ENCODE measurements around the gene ADD1. TPM values are rescaled to one million over a fixed set of nuclear protein-coding genes. Genes with fewer than 3 reads are reported as not detected.

ADD1 gene
- total RNA-seq, 4 donors from 2014 or later, result 122 to 299 (median 196) TPM

DNA sequence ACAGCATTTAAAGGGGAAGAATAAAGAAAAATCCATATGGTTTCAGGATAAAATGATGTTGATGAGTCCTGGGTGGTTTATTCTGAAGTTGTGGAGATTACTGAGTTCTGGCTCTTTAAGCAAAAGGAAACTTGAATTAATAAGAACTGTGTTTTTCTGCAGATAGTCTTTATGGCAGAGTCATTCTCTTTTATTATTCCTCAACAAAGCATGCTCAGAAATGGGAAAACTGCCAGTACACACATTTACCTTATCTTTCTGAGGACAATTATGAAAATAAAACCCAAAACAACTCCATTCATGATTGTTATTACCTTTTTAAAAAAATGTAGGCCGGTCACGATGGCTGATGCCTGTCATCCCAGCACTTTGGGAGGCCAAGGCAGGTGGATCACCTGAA is 58.5 kb downstream of the ADD1 start:
- H3K36me3 ChIP-seq, result peaks cover 95% of the 10 kb centered on the region
- H3K27me3 ChIP-seq, result no peaks in the 10 kb centered on the region
- 89% methylated on average over 2 of the region's 2 CpGs for WGBS
- no peak overlapping the region for H3K27ac ChIP-seq
- H3K4me3 ChIP-seq, result no peak overlapping the region
- TF ChIP-seq, protein P1, sequence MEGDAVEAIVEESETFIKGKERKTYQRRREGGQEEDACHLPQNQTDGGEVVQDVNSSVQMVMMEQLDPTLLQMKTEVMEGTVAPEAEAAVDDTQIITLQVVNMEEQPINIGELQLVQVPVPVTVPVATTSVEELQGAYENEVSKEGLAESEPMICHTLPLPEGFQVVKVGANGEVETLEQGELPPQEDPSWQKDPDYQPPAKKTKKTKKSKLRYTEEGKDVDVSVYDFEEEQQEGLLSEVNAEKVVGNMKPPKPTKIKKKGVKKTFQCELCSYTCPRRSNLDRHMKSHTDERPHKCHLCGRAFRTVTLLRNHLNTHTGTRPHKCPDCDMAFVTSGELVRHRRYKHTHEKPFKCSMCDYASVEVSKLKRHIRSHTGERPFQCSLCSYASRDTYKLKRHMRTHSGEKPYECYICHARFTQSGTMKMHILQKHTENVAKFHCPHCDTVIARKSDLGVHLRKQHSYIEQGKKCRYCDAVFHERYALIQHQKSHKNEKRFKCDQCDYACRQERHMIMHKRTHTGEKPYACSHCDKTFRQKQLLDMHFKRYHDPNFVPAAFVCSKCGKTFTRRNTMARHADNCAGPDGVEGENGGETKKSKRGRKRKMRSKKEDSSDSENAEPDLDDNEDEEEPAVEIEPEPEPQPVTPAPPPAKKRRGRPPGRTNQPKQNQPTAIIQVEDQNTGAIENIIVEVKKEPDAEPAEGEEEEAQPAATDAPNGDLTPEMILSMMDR (IDR thresholded peaks at IDR 0.05), result no peak
- TF ChIP-seq POLR2A (IDR thresholded peaks at IDR 0.05) (no peak), EP300 (IDR thresholded peaks at IDR 0.05) (no peak), POLR2AphosphoS5 (IDR thresholded peaks at IDR 0.05) (no peak)
- no peaks in the 10 kb centered on the region for H3K9me3 ChIP-seq
- DNase-seq (ENCODE audit: low spot score in 2 of 2), result no peak
- no peaks in the 10 kb centered on the region for H3K4me1 ChIP-seq

DNA sequence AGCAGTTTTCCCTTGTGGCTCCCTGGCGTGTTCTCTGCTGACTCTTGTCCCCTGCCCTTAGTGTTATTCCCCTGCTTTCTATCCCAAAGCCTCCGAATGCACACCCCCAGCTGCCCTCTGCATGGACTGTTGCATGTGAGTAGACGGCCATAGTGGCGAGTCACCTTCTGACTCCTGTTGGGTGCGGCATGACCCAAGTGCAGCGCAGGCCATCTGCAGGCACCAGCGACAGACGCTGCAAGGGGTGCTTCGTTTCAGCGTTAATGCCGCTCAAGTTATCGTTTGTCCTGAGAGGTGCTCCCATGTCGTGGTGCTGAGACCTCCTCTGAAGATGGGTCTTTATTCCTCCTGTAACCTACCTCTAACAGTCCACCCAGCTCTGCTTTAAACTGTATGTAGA is 61.9 kb downstream of the ADD1 start:
- no peaks in the 10 kb centered on the region for H3K4me1 ChIP-seq
- TF ChIP-seq, protein P1 (IDR thresholded peaks at IDR 0.05), result no peak
- TF ChIP-seq POLR2A (IDR thresholded peaks at IDR 0.05) (no peak), POLR2AphosphoS5 (IDR thresholded peaks at IDR 0.05) (no peak), EP300 (IDR thresholded peaks at IDR 0.05) (no peak)
- H3K36me3 ChIP-seq, result peaks cover 96% of the 10 kb centered on the region
- no peak for DNase-seq (ENCODE audit: low spot score in 2 of 2)
- no peak overlapping the region for H3K27ac ChIP-seq
- H3K9me3 ChIP-seq, result no peaks in the 10 kb centered on the region
- WGBS, result 94% methylated on average over 13 of the region's 13 CpGs
- H3K4me3 ChIP-seq, result no peak overlapping the region
- no peaks in the 10 kb centered on the region for H3K27me3 ChIP-seq

DNA sequence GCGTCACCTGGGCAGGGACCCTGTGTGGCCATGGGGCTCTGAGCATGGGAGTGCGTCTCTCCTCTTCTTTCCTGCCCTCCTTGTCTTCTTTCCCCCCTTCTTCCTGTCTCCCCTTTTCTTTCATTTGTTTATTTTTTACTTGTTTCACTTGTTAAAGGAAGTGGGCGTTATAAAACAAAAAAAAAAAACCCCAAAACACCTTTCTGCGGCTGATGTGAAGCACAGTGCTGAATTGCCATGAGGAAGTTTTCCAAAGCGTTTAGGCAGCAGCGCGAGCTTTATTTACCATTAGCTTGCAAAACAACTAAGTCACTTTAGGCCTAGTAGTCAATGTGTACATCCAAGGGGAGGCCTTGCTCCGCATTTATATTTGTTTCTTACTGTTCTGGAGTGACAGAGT is 62.6 kb downstream of the ADD1 start:
- Histone ChIP-seq H3K4me1 (no peaks in the 10 kb centered on the region), H3K27ac (no peak overlapping the region), H3K9me3 (no peaks in the 10 kb centered on the region), H3K27me3 (no peaks in the 10 kb centered on the region), H3K4me3 (no peak overlapping the region), H3K36me3 (peaks cover 97% of the 10 kb centered on the region)
- TF ChIP-seq EP300 (IDR thresholded peaks at IDR 0.05) (no peak), POLR2AphosphoS5 (IDR thresholded peaks at IDR 0.05) (no peak), POLR2A (IDR thresholded peaks at IDR 0.05) (no peak)
- DNase-seq (ENCODE audit: low spot score in 2 of 2), result no peak
- 88% methylated on average over 8 of the region's 8 CpGs for WGBS

DNA sequence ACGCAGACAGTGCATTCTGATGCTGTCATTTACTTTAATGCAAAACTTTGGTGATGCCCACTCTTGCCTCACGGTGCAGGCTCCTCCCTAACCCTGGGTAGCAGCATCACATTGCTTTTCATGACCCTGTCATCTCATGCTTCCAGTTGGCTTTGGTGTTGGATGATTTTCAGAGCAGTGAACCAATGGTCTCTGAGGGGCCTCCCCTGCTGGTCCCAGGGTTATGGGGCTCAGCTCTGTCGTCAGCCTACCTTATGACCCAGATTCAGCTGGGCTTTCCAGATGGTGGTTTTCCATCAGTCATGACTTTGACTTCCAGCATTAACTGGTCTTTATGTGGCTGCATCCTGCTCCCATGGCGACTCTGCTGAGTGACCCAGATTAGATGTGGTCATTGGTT is 63.6 kb downstream of the ADD1 start:
- no peaks in the 10 kb centered on the region for H3K4me1 ChIP-seq
- no peak overlapping the region for H3K27ac ChIP-seq
- H3K36me3 ChIP-seq, result peaks cover 99% of the 10 kb centered on the region
- no peak overlapping the region for H3K4me3 ChIP-seq
- no peaks in the 10 kb centered on the region for H3K9me3 ChIP-seq
- no peaks in the 10 kb centered on the region for H3K27me3 ChIP-seq
- no peak for DNase-seq (ENCODE audit: low spot score in 2 of 2)
- 82% methylated on average over 4 of the region's 4 CpGs for WGBS
- TF ChIP-seq, protein P1 (IDR thresholded peaks at IDR 0.05), result no peak
- TF ChIP-seq POLR2AphosphoS5 (IDR thresholded peaks at IDR 0.05) (no peak), POLR2A (IDR thresholded peaks at IDR 0.05) (no peak), EP300 (IDR thresholded peaks at IDR 0.05) (no peak)

DNA sequence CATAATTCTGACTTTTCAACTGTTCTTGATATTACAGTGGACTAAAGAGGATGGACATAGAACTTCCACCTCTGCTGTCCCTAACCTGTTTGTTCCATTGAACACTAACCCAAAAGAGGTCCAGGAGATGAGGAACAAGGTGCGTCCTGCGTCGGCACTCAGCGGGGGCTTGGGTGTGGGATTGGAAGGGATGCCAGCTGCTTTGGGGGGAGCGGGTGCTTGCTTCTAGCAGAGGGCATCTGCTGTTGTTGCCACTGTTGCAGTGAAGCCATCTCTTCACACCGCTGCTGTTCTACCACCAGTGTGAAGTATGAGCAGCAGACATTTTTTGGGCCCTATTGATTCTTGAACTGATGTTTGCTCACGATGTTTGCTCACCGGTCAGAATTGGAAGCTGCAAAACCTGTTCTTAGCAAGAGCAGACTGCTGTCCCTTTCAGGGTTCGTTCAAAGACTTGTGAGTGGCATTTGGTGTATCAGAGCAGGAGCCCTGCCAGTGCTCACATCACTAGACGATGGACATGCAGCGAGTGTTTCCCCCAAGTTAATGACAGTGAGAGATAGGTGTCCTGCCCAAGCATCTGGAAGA is 64.2 kb downstream of the ADD1 start:
- no peak for DNase-seq (ENCODE audit: low spot score in 2 of 2)
- TF ChIP-seq POLR2AphosphoS5 (IDR thresholded peaks at IDR 0.05), result no peak
- TF ChIP-seq, protein P1 (IDR thresholded peaks at IDR 0.05), result no peak
- no peak for TF ChIP-seq POLR2A (IDR thresholded peaks at IDR 0.05)
- no peak for TF ChIP-seq EP300 (IDR thresholded peaks at IDR 0.05)
- Histone ChIP-seq H3K36me3 (peaks cover 99% of the 10 kb centered on the region), H3K27me3 (no peaks in the 10 kb centered on the region), H3K4me1 (no peaks in the 10 kb centered on the region), H3K27ac (no peak overlapping the region), H3K9me3 (no peaks in the 10 kb centered on the region), H3K4me3 (no peak overlapping the region)
- WGBS, result 90% methylated on average over 6 of the region's 11 CpGs

DNA sequence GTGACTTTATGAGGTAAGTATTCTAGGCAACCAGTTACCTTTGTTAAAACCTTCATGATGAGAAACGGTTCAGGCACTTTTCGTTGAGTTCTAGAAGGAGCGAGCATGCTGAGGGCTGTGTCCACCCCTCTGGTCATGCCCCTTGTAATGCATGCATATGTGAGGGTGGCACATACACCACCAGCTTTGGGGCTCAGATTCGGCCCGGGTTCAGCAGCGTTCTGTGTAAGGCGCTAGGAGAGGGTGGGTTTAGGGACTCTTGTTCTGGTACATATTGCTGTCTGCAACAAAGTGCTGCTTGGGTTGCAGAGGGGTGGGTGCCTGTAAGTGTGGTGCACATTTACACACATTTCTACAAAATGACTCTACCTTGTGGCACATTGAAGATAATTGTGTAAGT is 65.0 kb downstream of the ADD1 start:
- no peak for DNase-seq (ENCODE audit: low spot score in 2 of 2)
- WGBS, result 88% methylated on average over 7 of the region's 7 CpGs
- no peaks in the 10 kb centered on the region for H3K27me3 ChIP-seq
- peaks cover 100% of the 10 kb centered on the region for H3K36me3 ChIP-seq
- TF ChIP-seq EP300 (IDR thresholded peaks at IDR 0.05), result no peak
- TF ChIP-seq POLR2AphosphoS5 (IDR thresholded peaks at IDR 0.05), result no peak
- TF ChIP-seq, protein P1 (IDR thresholded peaks at IDR 0.05), result no peak
- no peak for TF ChIP-seq POLR2A (IDR thresholded peaks at IDR 0.05)
- H3K4me3 ChIP-seq, result no peak overlapping the region
- no peaks in the 10 kb centered on the region for H3K9me3 ChIP-seq
- no peaks in the 10 kb centered on the region for H3K4me1 ChIP-seq
- no peak overlapping the region for H3K27ac ChIP-seq

Data from suprapubic skin (tissue), 4 donors.